ENCODE data around the gene PREB.

The PREB gene

DNA sequence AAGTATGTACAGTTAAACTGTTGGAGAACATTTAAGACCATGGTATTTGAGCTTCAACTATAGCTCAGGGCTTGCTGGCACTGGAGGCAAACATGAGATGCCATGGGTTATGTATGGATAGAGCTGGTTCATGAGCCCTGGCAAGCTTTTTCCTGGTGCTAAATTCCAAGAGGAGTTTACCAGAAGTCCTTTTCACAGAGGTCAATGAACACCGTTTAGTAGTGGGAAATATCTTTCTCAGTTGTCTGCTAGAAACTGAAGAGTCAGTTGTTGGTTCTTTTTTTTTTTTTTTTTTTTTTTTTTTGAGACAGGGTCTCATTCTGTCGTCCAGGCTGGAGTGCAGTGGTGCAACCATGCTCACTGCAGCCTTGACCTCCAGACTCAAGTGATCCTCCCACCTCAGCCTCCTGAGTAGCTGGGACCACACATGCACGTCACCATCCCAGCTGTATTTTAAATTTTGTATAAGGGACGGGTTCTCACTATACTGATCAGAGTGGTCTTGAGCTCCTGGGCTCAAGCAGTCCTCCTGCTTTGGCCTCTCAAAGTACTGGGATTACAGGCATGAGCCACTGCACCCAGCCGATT is 46.5 kb downstream of the PREB start:
- peaks cover 26% of the 10 kb centered on the region for H3K4me1 ChIP-seq (ENCODE audit: control insufficient read depth, insufficient read depth, low read length)
- no peak overlapping the region for H3K4me3 ChIP-seq (ENCODE audit: low read length)
- peaks cover 6% of the 10 kb centered on the region for H3K27me3 ChIP-seq (ENCODE audit: control insufficient read depth, insufficient read depth, low read length)
- no peak overlapping the region for H3K9ac ChIP-seq (ENCODE audit: low read length)
- no peaks in the 10 kb centered on the region for H3K9me3 ChIP-seq (ENCODE audit: control insufficient read depth, low read length)
- no peaks in the 10 kb centered on the region for H3K36me3 ChIP-seq (ENCODE audit: control insufficient read depth, insufficient read depth, low read length)

DNA sequence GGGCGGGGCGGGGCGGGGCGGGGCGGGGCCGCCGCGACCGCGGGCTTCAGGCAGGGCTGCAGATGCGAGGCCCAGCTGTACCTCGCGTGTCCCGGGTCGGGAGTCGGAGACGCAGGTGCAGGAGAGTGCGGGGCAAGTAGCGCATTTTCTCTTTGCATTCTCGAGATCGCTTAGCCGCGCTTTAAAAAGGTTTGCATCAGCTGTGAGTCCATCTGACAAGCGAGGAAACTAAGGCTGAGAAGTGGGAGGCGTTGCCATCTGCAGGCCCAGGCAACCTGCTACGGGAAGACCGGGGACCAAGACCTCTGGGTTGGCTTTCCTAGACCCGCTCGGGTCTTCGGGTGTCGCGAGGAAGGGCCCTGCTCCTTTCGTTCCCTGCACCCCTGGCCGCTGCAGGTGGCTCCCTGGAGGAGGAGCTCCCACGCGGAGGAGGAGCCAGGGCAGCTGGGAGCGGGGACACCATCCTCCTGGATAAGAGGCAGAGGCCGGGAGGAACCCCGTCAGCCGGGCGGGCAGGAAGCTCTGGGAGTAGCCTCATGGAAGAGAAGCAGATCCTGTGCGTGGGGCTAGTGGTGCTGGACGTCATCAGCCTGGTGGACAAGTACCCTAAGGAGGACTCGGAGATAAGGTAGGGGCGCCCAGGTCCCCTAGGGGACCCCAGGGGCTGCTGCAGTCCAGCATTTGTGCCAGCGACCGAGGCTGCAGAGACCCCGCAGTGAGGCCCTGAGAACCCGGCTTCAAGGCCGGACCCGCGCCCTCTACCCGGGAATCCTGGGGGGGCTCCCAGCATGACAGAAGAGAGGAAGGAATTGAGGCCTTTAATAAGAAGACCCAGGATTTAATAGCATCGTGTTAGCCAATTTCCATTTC is 47.5 kb downstream of the PREB start, which contains the start of gene KHK:
KHK (plus strand) TSS at position 49 of the 870 bp plus-strand sequence; CDS start at position 537, 488 bp downstream.
- Histone ChIP-seq H3K9me3 (ENCODE audit: control insufficient read depth, low read length) (no peaks in the 10 kb centered on the region), H3K4me1 (ENCODE audit: control insufficient read depth, insufficient read depth, low read length) (peaks cover 25% of the 10 kb centered on the region), H3K9ac (ENCODE audit: low read length) (peak within 1 kb of the TSS; percentile 71), H3K27me3 (ENCODE audit: control insufficient read depth, insufficient read depth, low read length) (peaks cover 6% of the 10 kb centered on the region), H3K4me3 (ENCODE audit: low read length) (peak within 1 kb of the TSS; percentile 38), H3K36me3 (ENCODE audit: control insufficient read depth, insufficient read depth, low read length) (no peaks in the 10 kb centered on the region)

GRCh38 chr2:27086090-27086723 is 48.2 kb downstream of the PREB start:
- no peaks in the 10 kb centered on the region for H3K9me3 ChIP-seq (ENCODE audit: control insufficient read depth, low read length)
- H3K4me3 ChIP-seq (ENCODE audit: low read length): peak overlapping the region; percentile 36
- peaks cover 6% of the 10 kb centered on the region for H3K27me3 ChIP-seq (ENCODE audit: control insufficient read depth, insufficient read depth, low read length)
- peak overlapping the region; percentile 71 for H3K9ac ChIP-seq (ENCODE audit: low read length)
- H3K36me3 ChIP-seq (ENCODE audit: control insufficient read depth, insufficient read depth, low read length): no peaks in the 10 kb centered on the region
- peaks cover 33% of the 10 kb centered on the region for H3K4me1 ChIP-seq (ENCODE audit: control insufficient read depth, insufficient read depth, low read length)

DNA sequence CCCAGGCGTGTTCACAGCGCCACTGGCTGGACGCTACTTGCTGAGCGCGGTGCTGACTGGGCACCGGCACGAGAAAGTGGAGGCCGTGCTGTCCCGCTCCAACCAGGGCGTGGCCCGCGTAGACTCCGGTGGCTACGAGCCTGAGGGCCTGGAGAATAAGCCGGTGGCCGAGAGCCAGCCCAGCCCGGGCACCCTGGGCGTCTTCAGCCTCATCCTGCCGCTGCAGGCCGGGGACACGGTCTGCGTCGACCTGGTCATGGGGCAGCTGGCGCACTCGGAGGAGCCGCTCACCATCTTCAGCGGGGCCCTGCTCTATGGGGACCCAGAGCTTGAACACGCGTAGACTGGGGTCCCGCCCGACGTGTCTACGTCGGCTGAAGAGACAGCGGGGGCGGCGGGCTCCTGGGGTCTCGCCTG is 48.8 kb downstream of the PREB start:
- peaks cover 38% of the 10 kb centered on the region for H3K4me1 ChIP-seq (ENCODE audit: control insufficient read depth, insufficient read depth, low read length)
- H3K4me3 ChIP-seq (ENCODE audit: low read length): peak overlapping the region; percentile 36
- no peaks in the 10 kb centered on the region for H3K36me3 ChIP-seq (ENCODE audit: control insufficient read depth, insufficient read depth, low read length)
- no peaks in the 10 kb centered on the region for H3K9me3 ChIP-seq (ENCODE audit: control insufficient read depth, low read length)
- H3K27me3 ChIP-seq (ENCODE audit: control insufficient read depth, insufficient read depth, low read length): peaks cover 6% of the 10 kb centered on the region
- peak overlapping the region; percentile 71 for H3K9ac ChIP-seq (ENCODE audit: low read length)

DNA sequence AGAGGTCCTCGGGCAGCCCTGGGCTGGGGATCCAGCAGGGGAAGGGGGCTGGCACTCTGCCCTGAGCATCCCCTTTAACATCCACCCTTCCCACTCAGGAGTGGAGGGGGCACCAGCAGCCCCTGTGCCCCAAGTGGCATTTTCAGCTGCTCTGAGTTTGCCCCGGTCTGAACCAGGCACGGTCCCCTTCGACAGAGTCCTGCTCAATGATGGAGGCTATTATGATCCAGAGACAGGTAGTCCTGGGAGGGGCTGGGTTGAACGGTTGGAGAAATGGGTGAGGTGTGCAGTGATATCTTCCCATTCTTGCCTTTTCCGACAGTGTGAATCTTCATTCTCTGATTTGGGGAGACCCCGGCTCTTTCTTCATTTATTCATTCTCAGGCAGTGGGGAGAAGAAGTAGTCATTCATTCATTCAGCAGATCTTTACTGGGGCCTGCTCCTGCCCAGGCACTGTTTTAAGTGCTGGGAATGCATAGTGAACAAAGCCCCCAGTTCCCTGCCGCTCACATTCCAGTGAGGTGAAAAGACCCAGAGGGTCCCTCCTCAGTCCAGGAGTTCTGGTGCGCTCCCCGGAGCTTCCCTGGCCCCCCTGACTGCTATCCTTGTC is 49.3 kb downstream of the PREB start:
- Histone ChIP-seq H3K9me3 (ENCODE audit: control insufficient read depth, low read length) (no peaks in the 10 kb centered on the region), H3K9ac (ENCODE audit: low read length) (peak overlapping the region; percentile 71), H3K27me3 (ENCODE audit: control insufficient read depth, insufficient read depth, low read length) (peaks cover 6% of the 10 kb centered on the region), H3K4me3 (ENCODE audit: low read length) (no peak overlapping the region), H3K36me3 (ENCODE audit: control insufficient read depth, insufficient read depth, low read length) (no peaks in the 10 kb centered on the region), H3K4me1 (ENCODE audit: control insufficient read depth, insufficient read depth, low read length) (peaks cover 40% of the 10 kb centered on the region)

DNA sequence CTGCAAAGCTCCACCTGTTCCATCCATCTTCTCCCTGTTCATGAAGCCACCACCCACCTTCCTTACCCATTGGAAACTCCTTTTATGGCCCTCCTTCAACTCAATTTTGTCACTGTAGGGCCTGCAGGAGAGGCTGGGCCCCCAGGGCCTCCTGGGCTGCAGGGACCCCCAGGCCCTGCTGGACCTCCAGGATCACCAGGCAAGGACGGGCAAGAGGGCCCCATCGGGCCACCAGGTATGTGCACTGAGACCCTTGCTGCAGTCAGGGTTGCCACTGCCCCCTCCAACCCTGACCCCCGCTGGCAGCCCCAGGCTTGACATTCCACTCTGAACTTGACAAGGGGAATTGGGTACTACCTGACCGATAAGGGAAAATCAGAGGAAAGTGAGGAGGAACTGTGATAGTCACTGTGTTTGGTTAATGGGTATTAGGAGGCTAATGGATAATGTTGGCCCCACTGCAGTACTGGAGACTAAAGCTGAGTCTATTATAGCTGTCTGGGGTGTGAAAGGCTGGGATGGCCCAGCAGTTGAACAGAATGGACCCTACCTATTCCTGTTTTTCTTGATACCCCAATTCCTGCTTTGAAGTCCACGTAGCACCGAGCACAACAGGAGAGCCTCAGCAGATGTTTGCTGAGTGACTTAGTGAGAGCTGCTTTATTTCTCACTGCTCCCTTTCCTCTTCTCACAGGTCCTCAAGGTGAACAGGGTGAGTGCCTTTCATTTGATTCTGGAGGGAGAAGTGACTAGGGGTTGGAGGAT is 50.0 kb downstream of the PREB start:
- Histone ChIP-seq H3K27me3 (ENCODE audit: control insufficient read depth, insufficient read depth, low read length) (peaks cover 6% of the 10 kb centered on the region), H3K9me3 (ENCODE audit: control insufficient read depth, low read length) (no peaks in the 10 kb centered on the region), H3K4me3 (ENCODE audit: low read length) (no peak overlapping the region), H3K9ac (ENCODE audit: low read length) (no peak overlapping the region), H3K4me1 (ENCODE audit: control insufficient read depth, insufficient read depth, low read length) (peaks cover 40% of the 10 kb centered on the region), H3K36me3 (ENCODE audit: control insufficient read depth, insufficient read depth, low read length) (no peaks in the 10 kb centered on the region)

DNA sequence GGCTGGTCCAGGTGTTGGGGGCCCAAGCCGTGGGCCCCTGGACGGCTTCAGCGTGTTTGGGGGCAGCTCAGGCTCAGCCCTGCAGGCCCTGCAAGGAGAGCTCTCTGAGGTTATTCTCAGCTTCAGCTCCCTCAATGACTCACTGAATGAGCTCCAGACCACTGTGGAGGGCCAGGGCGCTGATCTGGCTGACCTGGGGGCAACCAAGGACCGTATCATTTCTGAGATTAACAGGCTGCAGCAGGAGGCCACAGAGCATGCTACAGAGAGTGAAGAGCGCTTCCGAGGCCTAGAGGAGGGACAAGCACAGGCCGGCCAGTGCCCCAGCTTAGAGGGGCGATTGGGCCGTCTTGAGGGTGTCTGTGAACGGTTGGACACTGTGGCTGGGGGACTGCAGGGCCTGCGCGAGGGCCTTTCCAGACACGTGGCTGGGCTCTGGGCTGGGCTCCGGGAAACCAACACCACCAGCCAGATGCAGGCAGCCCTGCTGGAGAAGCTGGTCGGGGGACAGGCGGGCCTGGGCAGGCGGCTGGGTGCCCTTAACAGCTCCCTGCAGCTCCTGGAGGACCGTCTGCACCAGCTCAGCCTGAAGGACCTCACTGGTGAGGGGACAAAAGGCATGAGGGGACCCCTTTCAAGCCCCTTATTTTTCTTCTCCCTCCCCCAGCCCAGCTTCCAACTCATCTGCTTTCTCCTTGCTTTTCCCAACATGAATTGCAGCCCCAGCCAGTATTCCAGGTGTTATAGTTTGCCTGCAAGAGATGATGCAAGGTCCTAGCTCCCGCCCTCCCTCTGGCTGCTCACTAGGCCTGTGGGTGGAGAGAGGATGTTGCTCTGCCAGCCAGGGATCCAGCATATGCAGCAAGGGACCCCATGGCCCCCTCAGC is 50.8 kb downstream of the PREB start:
- Histone ChIP-seq H3K36me3 (ENCODE audit: control insufficient read depth, insufficient read depth, low read length) (no peaks in the 10 kb centered on the region), H3K9me3 (ENCODE audit: control insufficient read depth, low read length) (no peaks in the 10 kb centered on the region), H3K9ac (ENCODE audit: low read length) (no peak overlapping the region), H3K4me1 (ENCODE audit: control insufficient read depth, insufficient read depth, low read length) (peaks cover 40% of the 10 kb centered on the region), H3K27me3 (ENCODE audit: control insufficient read depth, insufficient read depth, low read length) (peaks cover 6% of the 10 kb centered on the region), H3K4me3 (ENCODE audit: low read length) (no peak overlapping the region)

GRCh38 chr2:27082773-27083409 is 51.5 kb downstream of the PREB start:
- H3K4me1 ChIP-seq (ENCODE audit: control insufficient read depth, insufficient read depth, low read length): peaks cover 40% of the 10 kb centered on the region

GRCh38 chr2:27081984-27082772 is 52.3 kb downstream of the PREB start:
- peak overlapping the region; percentile 1 for H3K9ac ChIP-seq (ENCODE audit: low read length)
- no peak overlapping the region for H3K4me3 ChIP-seq (ENCODE audit: low read length)
- H3K9me3 ChIP-seq (ENCODE audit: control insufficient read depth, low read length): no peaks in the 10 kb centered on the region
- H3K36me3 ChIP-seq (ENCODE audit: control insufficient read depth, insufficient read depth, low read length): no peaks in the 10 kb centered on the region
- no peaks in the 10 kb centered on the region for H3K27me3 ChIP-seq (ENCODE audit: control insufficient read depth, insufficient read depth, low read length)
- peaks cover 35% of the 10 kb centered on the region for H3K4me1 ChIP-seq (ENCODE audit: control insufficient read depth, insufficient read depth, low read length)

More at GRCh38 chr2:27082773-27083409, 51.5 kb downstream of the PREB start:
- Histone ChIP-seq H3K9ac (ENCODE audit: low read length) (no peak overlapping the region), H3K27me3 (ENCODE audit: control insufficient read depth, insufficient read depth, low read length) (peaks cover 6% of the 10 kb centered on the region), H3K36me3 (ENCODE audit: control insufficient read depth, insufficient read depth, low read length) (no peaks in the 10 kb centered on the region), H3K9me3 (ENCODE audit: control insufficient read depth, low read length) (no peaks in the 10 kb centered on the region), H3K4me3 (ENCODE audit: low read length) (no peak overlapping the region)
